Ectodermal cell (in vitro differentiated cells): ENCODE measurements around the gene RELA. TPM values are rescaled to one million over a fixed set of nuclear protein-coding genes. Genes with fewer than 3 reads are reported as not detected.
A peak's percentile ranks its signal among the peaks of the same experiment; 100 is the strongest.
"Not testable (repeated sequence)": the region's sequence is repeated elsewhere in the genome, so short reads cannot be mapped to it uniquely, and the experiment has no call there.

Experiments used
- H3K27ac ChIP-seq: 2 replicates; pipeline ENCODE4 v1.7.0; 2013; ENCODE audit warnings: mild to moderate bottlenecking, low read depth, low read length; ENCODE audit not compliant: insufficient read depth, poor library complexity, severe bottlenecking
- H3K27me3 ChIP-seq: 2 replicates; pipeline ENCODE4 v1.7.0; 2013; ENCODE audit warnings: mild to moderate bottlenecking, low read length; ENCODE audit not compliant: insufficient read depth, control insufficient read depth, poor library complexity, severe bottlenecking
- H3K36me3 ChIP-seq: one replicate; pipeline ENCODE4 v1.7.0; 2013; ENCODE audit warnings: low read length; ENCODE audit not compliant: control insufficient read depth, insufficient read depth
- H3K4me1 ChIP-seq: one replicate; pipeline ENCODE4 v1.7.0; 2013; ENCODE audit warnings: low read length; ENCODE audit not compliant: control insufficient read depth, insufficient read depth
- H3K4me3 ChIP-seq: 2 replicates; pipeline ENCODE4 v1.7.0; 2013; ENCODE audit warnings: low read depth, low read length, control low read depth; ENCODE audit not compliant: insufficient read depth
- H3K9me3 ChIP-seq: 2 replicates; pipeline ENCODE4 v1.7.0; 2013; ENCODE audit warnings: mild to moderate bottlenecking, low read length, moderate library complexity; ENCODE audit not compliant: control insufficient read depth
- WGBS, 2 experiments: methylation state at CpG; one replicate each; pipeline ENCODE4 v1.1.7; 2013; ENCODE audit warnings: missing lambda C conversion rate in 2 of 2; 5-methylcytosine and 5-hydroxymethylcytosine counted together
- polyA plus RNA-seq, 4 experiments: library from polyadenylated mRNA; stranded (reverse); fragments of 50-300 nt; gene quantifications; one replicate each; pipeline ENCODE4 v1.2.3, GENCODE V29; 2013

Gene RELA
- polyA plus RNA-seq (2013, experiment 1 of 4): 33.3 TPM
- polyA plus RNA-seq (2013, experiment 2 of 4): 33.3 TPM
- polyA plus RNA-seq (2013, experiment 3 of 4): 32.7 TPM
- 34.6 TPM for polyA plus RNA-seq (2013, experiment 4 of 4)

- H3K4me3 ChIP-seq: peak within 1 kb of the TSS; percentile 93
- no peaks in the 10 kb centered on the region for H3K9me3 ChIP-seq
- peaks cover 4% of the 10 kb centered on the region for H3K4me1 ChIP-seq
- no peaks in the 10 kb centered on the region for H3K27me3 ChIP-seq
- WGBS, 2 experiments: 0% methylated on average over 91 of the region's 91 CpGs
- H3K36me3 ChIP-seq: peaks cover 16% of the 10 kb centered on the region
- peak within 1 kb of the TSS; percentile 89 for H3K27ac ChIP-seq
These were observed at the start of gene RELA for GRCh38 chr11:65662799-65663638. TSS of gene RELA (minus strand) at chr11:65662916. CDS start at chr11:65662832, 84 bp downstream.

- no peaks in the 10 kb centered on the region for H3K9me3 ChIP-seq
- peaks cover 3% of the 10 kb centered on the region for H3K4me1 ChIP-seq
- H3K4me3 ChIP-seq: peak within 1 kb of the TSS; percentile 83
- peak within 1 kb of the TSS; percentile 89 for H3K27ac ChIP-seq
- peaks cover 22% of the 10 kb centered on the region for H3K36me3 ChIP-seq
- 1% methylated on average over 65 of the region's 65 CpGs for WGBS, 2 experiments
- H3K27me3 ChIP-seq: peaks cover 8% of the 10 kb centered on the region
These were observed 49.3 kb upstream of the RELA start, which contains the start of gene KAT5 for GRCh38 chr11:65711785-65712632. TSS of gene KAT5 (plus strand) at chr11:65712252. CDS start at chr11:65712268, 16 bp downstream.

- no peaks in the 10 kb centered on the region for H3K9me3 ChIP-seq
- H3K27me3 ChIP-seq: peaks cover 12% of the 10 kb centered on the region
- H3K27ac ChIP-seq: no peak overlapping the region
- 86 to 92% methylated on average over 3 of the region's 3 CpGs for WGBS, 2 experiments
- H3K4me1 ChIP-seq: peaks cover 3% of the 10 kb centered on the region
- peaks cover 13% of the 10 kb centered on the region for H3K36me3 ChIP-seq
- H3K4me3 ChIP-seq: no peak overlapping the region
These were observed 47.7 kb upstream of the RELA start for GRCh38 chr11:65710421-65710820.

- 84 to 86% methylated on average over 8 of the region's 8 CpGs for WGBS, 2 experiments
- H3K27me3 ChIP-seq: peaks cover 16% of the 10 kb centered on the region
These were observed 46.9 kb upstream of the RELA start for GRCh38 chr11:65709661-65710060.

GRCh38 chr11:65708451-65708850 is 45.7 kb upstream of the RELA start:
- H3K27ac ChIP-seq: no peak overlapping the region
- 88 to 93% methylated on average over 5 of the region's 5 CpGs for WGBS, 2 experiments

More at GRCh38 chr11:65709661-65710060, 46.9 kb upstream of the RELA start:
- Histone ChIP-seq H3K36me3 (peaks cover 6% of the 10 kb centered on the region), H3K4me3 (no peak overlapping the region), H3K4me1 (peaks cover 3% of the 10 kb centered on the region), H3K27ac (no peak overlapping the region), H3K9me3 (no peaks in the 10 kb centered on the region)

GRCh38 chr11:65707002-65707401 is 44.3 kb upstream of the RELA start:
- H3K4me1 ChIP-seq, H3K4me3 ChIP-seq, H3K27ac ChIP-seq, H3K9me3 ChIP-seq, H3K36me3 ChIP-seq: not testable (repeated sequence)
- H3K27me3 ChIP-seq: peaks cover 21% of the 10 kb centered on the region
- 91 to 95% methylated on average over 10 of the region's 12 CpGs for WGBS, 2 experiments

More at GRCh38 chr11:65708451-65708850, 45.7 kb upstream of the RELA start:
- Histone ChIP-seq H3K9me3 (no peaks in the 10 kb centered on the region), H3K4me1 (peaks cover 3% of the 10 kb centered on the region), H3K4me3 (no peak overlapping the region), H3K36me3 (no peaks in the 10 kb centered on the region), H3K27me3 (peaks cover 16% of the 10 kb centered on the region)

GRCh38 chr11:65706303-65706763 is 43.6 kb upstream of the RELA start:
- H3K36me3 ChIP-seq, H3K4me1 ChIP-seq, H3K27ac ChIP-seq, H3K9me3 ChIP-seq, H3K4me3 ChIP-seq: not testable (repeated sequence)
- H3K27me3 ChIP-seq: peaks cover 21% of the 10 kb centered on the region
- WGBS, 2 experiments: 19% methylated on average over 14 of the region's 14 CpGs

GRCh38 chr11:65703846-65704245 is 41.1 kb upstream of the RELA start:
- Histone ChIP-seq H3K36me3 (no peaks in the 10 kb centered on the region), H3K4me1 (no peaks in the 10 kb centered on the region), H3K27me3 (peaks cover 25% of the 10 kb centered on the region), H3K4me3 (no peak overlapping the region), H3K27ac (no peak overlapping the region), H3K9me3 (no peaks in the 10 kb centered on the region)
- WGBS, 2 experiments: 76 to 85% methylated on average over 3 of the region's 4 CpGs

- Histone ChIP-seq H3K4me1 (no peaks in the 10 kb centered on the region), H3K27me3 (peaks cover 18% of the 10 kb centered on the region), H3K9me3 (no peaks in the 10 kb centered on the region), H3K4me3 (no peak overlapping the region), H3K36me3 (no peaks in the 10 kb centered on the region), H3K27ac (no peak overlapping the region)
- 87% methylated on average over 1 of the region's 1 CpG; no CpG with 5 or more reads in 1 of the 2 experiments for whole genome bisulfite sequencing, 2 experiments
These were observed 39.0 kb upstream of the RELA start for GRCh38 chr11:65701686-65702085.
